A172 (cell line): ENCODE results near the gene CTSO. TPM values are rescaled to one million over a fixed set of nuclear protein-coding genes. Genes with fewer than 3 reads are reported as not detected.

Experiments
- total RNA-seq: library from RNA; depleted of rRNA; stranded (reverse); fragments of >200 nt; shearing (Covaris generic); gene quantifications from 2 replicates; pipeline ENCODE4 v1.2.3, GENCODE V29; 2014; rRNA removed

CTSO gene
- total RNA-seq, 1 experiment from 2014 or later: 14.1 TPM

Other genes starting within 250 kb of the CTSO start
- gene GUCY1B1, start 194.8 kb downstream of the CTSO start, total RNA-seq: 3.0 and 6.1 TPM in 2 replicates
- not detected in 2 replicates for gene ASIC5, start 87.6 kb downstream of the CTSO start, total RNA-seq
- 235 and 369 TPM in 2 replicates for gene TDO2, start 50.2 kb downstream of the CTSO start, total RNA-seq